ENCODE results near the gene PDE4D.

Gene PDE4D

GRCh38 chr5:59732806-59733205 lies 160.7 kb downstream of the PDE4D start:
- Histone ChIP-seq H3K4ac (ENCODE audit: low read depth in 1 of 2, low read length in 2 of 2) (no peak overlapping the region), H3K27ac (ENCODE audit: low read length, poor library complexity, severe bottlenecking) (no peak overlapping the region), H3K4me3 (ENCODE audit: insufficient read depth in 1 of 2, low read depth in 1 of 2, low read length in 2 of 2) (no peak overlapping the region), H3K18ac (ENCODE audit: low read depth in 1 of 2, low read length in 2 of 2) (no peak overlapping the region), H3K9me3 (ENCODE audit: control insufficient read depth, low read length) (no peaks in the 10 kb centered on the region), H2AFZ (ENCODE audit: low read depth, low read length) (no peak overlapping the region), H3K4me2 (ENCODE audit: low read length, poor library complexity, severe bottlenecking) (no peak overlapping the region), H2AK5ac (ENCODE audit: low read length, severe bottlenecking) (no peak overlapping the region), H3K36me3 (ENCODE audit: control insufficient read depth in 1 of 2, insufficient read depth in 2 of 2, low read depth in 1 of 2, low read length in 2 of 2) (no peaks in the 10 kb centered on the region), H3K27me3 (ENCODE audit: control insufficient read depth in 1 of 2, insufficient read depth in 1 of 2, low read length in 2 of 2) (no peaks in the 10 kb centered on the region), H3K23ac (ENCODE audit: low read length in 2 of 2) (no peak overlapping the region), H4K91ac (ENCODE audit: low read length) (no peak overlapping the region), H3K14ac (ENCODE audit: low read length in 2 of 2) (no peak overlapping the region), H2BK12ac (ENCODE audit: low read length in 2 of 2) (no peak overlapping the region), H4K8ac (ENCODE audit: low read length) (no peak overlapping the region), H3K9ac (ENCODE audit: low read length) (no peak overlapping the region), H2BK5ac (ENCODE audit: low read depth, low read length, poor library complexity, severe bottlenecking) (no peak overlapping the region), H2BK15ac (ENCODE audit: low read depth, poor library complexity, severe bottlenecking) (no peak overlapping the region), H3K4me1 (ENCODE audit: control insufficient read depth, insufficient read depth, low read depth, low read length) (no peaks in the 10 kb centered on the region), H3K79me1 (replicated peaks; ENCODE audit: low read length, poor library complexity, severe bottlenecking) (no peaks in the 10 kb centered on the region), H2BK120ac (ENCODE audit: low read depth, low read length) (no peak overlapping the region)
- DNase-seq, result no peak

- Histone ChIP-seq H3K9ac (ENCODE audit: low read length) (no peak overlapping the region), H3K4me1 (ENCODE audit: control insufficient read depth, insufficient read depth, low read depth, low read length) (no peaks in the 10 kb centered on the region), H3K18ac (ENCODE audit: low read depth in 1 of 2, low read length in 2 of 2) (no peak overlapping the region), H4K8ac (ENCODE audit: low read length) (no peak overlapping the region), H2BK120ac (ENCODE audit: low read depth, low read length) (no peak overlapping the region), H2AFZ (ENCODE audit: low read depth, low read length) (no peak overlapping the region), H3K79me1 (replicated peaks; ENCODE audit: low read length, poor library complexity, severe bottlenecking) (no peaks in the 10 kb centered on the region), H3K27ac (ENCODE audit: low read length, poor library complexity, severe bottlenecking) (no peak overlapping the region), H3K4me3 (ENCODE audit: insufficient read depth in 1 of 2, low read depth in 1 of 2, low read length in 2 of 2) (no peak overlapping the region), H3K4me2 (ENCODE audit: low read length, poor library complexity, severe bottlenecking) (no peak overlapping the region), H2BK15ac (ENCODE audit: low read depth, poor library complexity, severe bottlenecking) (no peak overlapping the region), H3K9me3 (ENCODE audit: control insufficient read depth, low read length) (no peaks in the 10 kb centered on the region), H3K14ac (ENCODE audit: low read length in 2 of 2) (no peak overlapping the region), H2BK12ac (ENCODE audit: low read length in 2 of 2) (no peak overlapping the region), H3K27me3 (ENCODE audit: control insufficient read depth in 1 of 2, insufficient read depth in 1 of 2, low read length in 2 of 2) (no peaks in the 10 kb centered on the region), H3K4ac (ENCODE audit: low read depth in 1 of 2, low read length in 2 of 2) (no peak overlapping the region), H2BK5ac (ENCODE audit: low read depth, low read length, poor library complexity, severe bottlenecking) (no peak overlapping the region), H4K91ac (ENCODE audit: low read length) (no peak overlapping the region), H3K36me3 (ENCODE audit: control insufficient read depth in 1 of 2, insufficient read depth in 2 of 2, low read depth in 1 of 2, low read length in 2 of 2) (no peaks in the 10 kb centered on the region), H3K23ac (ENCODE audit: low read length in 2 of 2) (no peak overlapping the region), H2AK5ac (ENCODE audit: low read length, severe bottlenecking) (no peak overlapping the region)
- 100% methylated on average over 1 of the region's 2 CpGs for whole genome bisulfite sequencing
- DNase-seq, result no peak
Observed at GRCh38 chr5:59732301-59732700, 161.2 kb downstream of the PDE4D start.

- no peak overlapping the region for H2BK5ac ChIP-seq (ENCODE audit: low read depth, low read length, poor library complexity, severe bottlenecking)
- H3K14ac ChIP-seq (ENCODE audit: low read length in 2 of 2), result no peak overlapping the region
- H2AFZ ChIP-seq (ENCODE audit: low read depth, low read length), result no peak overlapping the region
- WGBS, result no CpG with 5 or more reads among the region's 1 CpG
- H3K4me1 ChIP-seq (ENCODE audit: control insufficient read depth, insufficient read depth, low read depth, low read length), result no peaks in the 10 kb centered on the region
- H3K27me3 ChIP-seq (ENCODE audit: control insufficient read depth in 1 of 2, insufficient read depth in 1 of 2, low read length in 2 of 2), result no peaks in the 10 kb centered on the region
- H2BK12ac ChIP-seq (ENCODE audit: low read length in 2 of 2), result no peak overlapping the region
- no peak overlapping the region for H2BK120ac ChIP-seq (ENCODE audit: low read depth, low read length)
- no peak overlapping the region for H4K8ac ChIP-seq (ENCODE audit: low read length)
- no peak overlapping the region for H3K18ac ChIP-seq (ENCODE audit: low read depth in 1 of 2, low read length in 2 of 2)
- H3K79me1 ChIP-seq (replicated peaks; ENCODE audit: low read length, poor library complexity, severe bottlenecking), result no peaks in the 10 kb centered on the region
- no peak overlapping the region for H3K27ac ChIP-seq (ENCODE audit: low read length, poor library complexity, severe bottlenecking)
- DNase-seq, result no peak
- H3K9me3 ChIP-seq (ENCODE audit: control insufficient read depth, low read length), result no peaks in the 10 kb centered on the region
- H3K23ac ChIP-seq (ENCODE audit: low read length in 2 of 2), result no peak overlapping the region
- no peak overlapping the region for H2BK15ac ChIP-seq (ENCODE audit: low read depth, poor library complexity, severe bottlenecking)
- H4K91ac ChIP-seq (ENCODE audit: low read length), result no peak overlapping the region
- no peak overlapping the region for H3K4me2 ChIP-seq (ENCODE audit: low read length, poor library complexity, severe bottlenecking)
- H3K4ac ChIP-seq (ENCODE audit: low read depth in 1 of 2, low read length in 2 of 2), result no peak overlapping the region
- no peak overlapping the region for H2AK5ac ChIP-seq (ENCODE audit: low read length, severe bottlenecking)
- H3K9ac ChIP-seq (ENCODE audit: low read length), result no peak overlapping the region
- H3K36me3 ChIP-seq (ENCODE audit: control insufficient read depth in 1 of 2, insufficient read depth in 2 of 2, low read depth in 1 of 2, low read length in 2 of 2), result no peaks in the 10 kb centered on the region
- no peak overlapping the region for H3K4me3 ChIP-seq (ENCODE audit: insufficient read depth in 1 of 2, low read depth in 1 of 2, low read length in 2 of 2)
Observed at GRCh38 chr5:59731809-59732208, 161.7 kb downstream of the PDE4D start.

GRCh38 chr5:59729820-59730219 lies 163.7 kb downstream of the PDE4D start:
- Histone ChIP-seq H3K9ac (ENCODE audit: low read length) (no peak overlapping the region), H3K14ac (ENCODE audit: low read length in 2 of 2) (no peak overlapping the region), H2BK15ac (ENCODE audit: low read depth, poor library complexity, severe bottlenecking) (no peak overlapping the region), H3K9me3 (ENCODE audit: control insufficient read depth, low read length) (no peaks in the 10 kb centered on the region), H3K36me3 (ENCODE audit: control insufficient read depth in 1 of 2, insufficient read depth in 2 of 2, low read depth in 1 of 2, low read length in 2 of 2) (no peaks in the 10 kb centered on the region), H3K27ac (ENCODE audit: low read length, poor library complexity, severe bottlenecking) (no peak overlapping the region), H3K27me3 (ENCODE audit: control insufficient read depth in 1 of 2, insufficient read depth in 1 of 2, low read length in 2 of 2) (no peaks in the 10 kb centered on the region), H2AFZ (ENCODE audit: low read depth, low read length) (no peak overlapping the region), H3K23ac (ENCODE audit: low read length in 2 of 2) (no peak overlapping the region), H3K18ac (ENCODE audit: low read depth in 1 of 2, low read length in 2 of 2) (no peak overlapping the region), H2BK5ac (ENCODE audit: low read depth, low read length, poor library complexity, severe bottlenecking) (no peak overlapping the region), H3K4me2 (ENCODE audit: low read length, poor library complexity, severe bottlenecking) (no peak overlapping the region), H3K4me3 (ENCODE audit: insufficient read depth in 1 of 2, low read depth in 1 of 2, low read length in 2 of 2) (no peak overlapping the region), H3K4ac (ENCODE audit: low read depth in 1 of 2, low read length in 2 of 2) (no peak overlapping the region), H4K91ac (ENCODE audit: low read length) (no peak overlapping the region), H3K79me1 (replicated peaks; ENCODE audit: low read length, poor library complexity, severe bottlenecking) (peaks cover 2% of the 10 kb centered on the region), H2AK5ac (ENCODE audit: low read length, severe bottlenecking) (no peak overlapping the region), H4K8ac (ENCODE audit: low read length) (no peak overlapping the region), H2BK12ac (ENCODE audit: low read length in 2 of 2) (no peak overlapping the region), H2BK120ac (ENCODE audit: low read depth, low read length) (no peak overlapping the region), H3K4me1 (ENCODE audit: control insufficient read depth, insufficient read depth, low read depth, low read length) (peaks cover 2% of the 10 kb centered on the region)
- WGBS, result 100% methylated on average over 1 of the region's 2 CpGs
- DNase-seq, result no peak

Data from mesenchymal stem cell (in vitro differentiated cells and primary cell).